Type B pancreatic cell (in vitro differentiated cells): ENCODE data around the gene GRM2. TPM values are rescaled to one million over a fixed set of nuclear protein-coding genes. Genes with fewer than 3 reads are reported as not detected.

Experiments used
- DNase-seq: peaks from one replicate; pipeline ENCODE4 v3.0.0; 2021; ENCODE audit warnings: mixed read lengths; ENCODE audit not compliant: unreplicated experiment; ENCODE audit errors: extremely low spot score
- H3K27ac Mint-ChIP-seq: 2 replicates; pipeline ENCODE4 v1.8.0; 2021; ENCODE audit warnings: mild to moderate bottlenecking, mixed read lengths
- H3K27me3 Mint-ChIP-seq: 2 replicates; pipeline ENCODE4 v1.8.0; 2021; ENCODE audit warnings: mixed read lengths
- H3K36me3 Mint-ChIP-seq: 2 replicates; pipeline ENCODE4 v1.8.0; 2021; ENCODE audit warnings: mixed read lengths
- H3K4me1 Mint-ChIP-seq: one replicate; pipeline ENCODE4 v1.8.0; 2021; ENCODE audit warnings: mixed read lengths; ENCODE audit not compliant: unreplicated experiment
- H3K4me3 Mint-ChIP-seq: 2 replicates; pipeline ENCODE4 v1.8.0; 2021; ENCODE audit warnings: mild to moderate bottlenecking, mixed read lengths
- H3K9me3 Mint-ChIP-seq: 2 replicates; pipeline ENCODE4 v1.8.0; 2021; ENCODE audit warnings: mixed read lengths
- total RNA-seq: library from RNA; stranded (reverse); gene quantifications from 2 replicates; pipeline ENCODE4 v1.2.1, GENCODE V29; 2021; ENCODE audit warnings: low replicate concordance
- TF ChIP-seq, protein P1 (sequence below): fragments of 200-600 bp; sonication (generic); conservative IDR thresholded peaks from 2 replicates; pipeline ENCODE4 v1.5.0; 2021; ENCODE audit warnings: antibody characterized with exemption, mild to moderate bottlenecking

GRM2 gene
- total RNA-seq, 1 donor from 2014 or later, result 0.58 TPM

DNA sequence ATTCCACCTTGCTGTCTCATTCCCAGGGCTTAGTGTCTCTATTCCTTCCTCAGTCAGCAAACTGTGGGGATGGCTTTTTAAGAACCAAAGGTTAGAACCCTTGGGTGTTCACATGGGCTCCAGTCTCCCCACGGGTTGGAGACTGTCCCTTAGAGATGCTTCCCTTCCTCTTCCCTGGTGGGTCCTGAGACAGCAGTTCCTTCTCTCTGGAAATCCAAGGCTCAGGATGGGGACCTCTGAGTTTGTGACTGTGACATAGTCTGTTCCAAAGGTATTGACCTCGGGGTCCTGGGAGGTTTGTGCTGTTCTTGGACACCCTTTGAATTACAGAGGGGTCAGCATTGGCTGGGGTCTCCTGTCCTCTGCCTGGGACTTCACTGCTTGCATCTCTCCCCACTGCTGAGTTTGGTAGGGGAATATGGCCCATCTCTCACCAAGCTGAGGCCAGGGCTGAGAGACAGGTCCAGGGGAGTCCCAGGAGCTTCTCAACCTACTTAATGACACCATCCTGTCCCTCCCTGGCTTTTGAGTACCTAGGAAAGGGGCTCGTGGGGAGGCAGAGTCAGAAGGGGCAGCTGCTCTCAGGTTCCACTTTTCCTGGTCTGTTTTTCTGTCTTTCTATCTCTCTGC, 1.5 kb downstream of the GRM2 start:
- H3K4me1 Mint-ChIP-seq, result no peaks in the 10 kb centered on the region
- TF ChIP-seq, protein P1, sequence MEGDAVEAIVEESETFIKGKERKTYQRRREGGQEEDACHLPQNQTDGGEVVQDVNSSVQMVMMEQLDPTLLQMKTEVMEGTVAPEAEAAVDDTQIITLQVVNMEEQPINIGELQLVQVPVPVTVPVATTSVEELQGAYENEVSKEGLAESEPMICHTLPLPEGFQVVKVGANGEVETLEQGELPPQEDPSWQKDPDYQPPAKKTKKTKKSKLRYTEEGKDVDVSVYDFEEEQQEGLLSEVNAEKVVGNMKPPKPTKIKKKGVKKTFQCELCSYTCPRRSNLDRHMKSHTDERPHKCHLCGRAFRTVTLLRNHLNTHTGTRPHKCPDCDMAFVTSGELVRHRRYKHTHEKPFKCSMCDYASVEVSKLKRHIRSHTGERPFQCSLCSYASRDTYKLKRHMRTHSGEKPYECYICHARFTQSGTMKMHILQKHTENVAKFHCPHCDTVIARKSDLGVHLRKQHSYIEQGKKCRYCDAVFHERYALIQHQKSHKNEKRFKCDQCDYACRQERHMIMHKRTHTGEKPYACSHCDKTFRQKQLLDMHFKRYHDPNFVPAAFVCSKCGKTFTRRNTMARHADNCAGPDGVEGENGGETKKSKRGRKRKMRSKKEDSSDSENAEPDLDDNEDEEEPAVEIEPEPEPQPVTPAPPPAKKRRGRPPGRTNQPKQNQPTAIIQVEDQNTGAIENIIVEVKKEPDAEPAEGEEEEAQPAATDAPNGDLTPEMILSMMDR, result no peak
- no peak for DNase-seq
- H3K27me3 Mint-ChIP-seq, result peaks cover 28% of the 10 kb centered on the region
- H3K4me3 Mint-ChIP-seq, result peak overlapping the region; percentile 84
- no peaks in the 10 kb centered on the region for H3K36me3 Mint-ChIP-seq
- H3K27ac Mint-ChIP-seq, result no peak overlapping the region
- no peaks in the 10 kb centered on the region for H3K9me3 Mint-ChIP-seq

DNA sequence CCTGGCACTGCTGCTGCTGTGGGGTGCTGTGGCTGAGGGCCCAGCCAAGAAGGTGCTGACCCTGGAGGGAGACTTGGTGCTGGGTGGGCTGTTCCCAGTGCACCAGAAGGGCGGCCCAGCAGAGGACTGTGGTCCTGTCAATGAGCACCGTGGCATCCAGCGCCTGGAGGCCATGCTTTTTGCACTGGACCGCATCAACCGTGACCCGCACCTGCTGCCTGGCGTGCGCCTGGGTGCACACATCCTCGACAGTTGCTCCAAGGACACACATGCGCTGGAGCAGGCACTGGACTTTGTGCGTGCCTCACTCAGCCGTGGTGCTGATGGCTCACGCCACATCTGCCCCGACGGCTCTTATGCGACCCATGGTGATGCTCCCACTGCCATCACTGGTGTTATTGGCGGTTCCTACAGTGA, 2.1 kb downstream of the GRM2 start:
- Mint-ChIP-seq H3K4me3 (no peak overlapping the region), H3K9me3 (no peaks in the 10 kb centered on the region), H3K27ac (no peak overlapping the region)

DNA sequence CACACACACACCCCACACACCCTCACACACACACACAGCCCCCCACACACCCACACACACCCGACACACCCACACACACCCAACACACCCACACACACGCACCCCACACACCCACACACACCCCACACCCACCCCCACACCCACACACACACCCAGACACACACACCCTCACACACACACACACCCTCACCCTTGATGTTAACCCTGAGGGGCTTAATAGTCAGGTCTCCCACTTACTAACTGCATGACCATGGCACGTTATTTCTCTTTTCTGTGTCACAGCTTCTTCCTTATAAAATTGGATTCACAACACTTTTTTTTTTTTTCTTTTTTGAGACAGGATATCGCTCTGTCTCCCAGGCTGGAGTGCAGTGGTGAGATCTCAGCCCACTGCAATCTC, 2.8 kb downstream of the GRM2 start:
- no peak for DNase-seq
- no peaks in the 10 kb centered on the region for H3K36me3 Mint-ChIP-seq
- TF ChIP-seq, protein P1, result no peak
- H3K27me3 Mint-ChIP-seq, result peaks cover 32% of the 10 kb centered on the region
- H3K4me3 Mint-ChIP-seq, result no peak overlapping the region
- H3K4me1 Mint-ChIP-seq, result no peaks in the 10 kb centered on the region
- H3K9me3 Mint-ChIP-seq, result no peaks in the 10 kb centered on the region
- no peak overlapping the region for H3K27ac Mint-ChIP-seq

More for the DNA sequence above, 2.1 kb downstream of the GRM2 start:
- TF ChIP-seq, protein P1, result no peak
- no peak for DNase-seq
- Mint-ChIP-seq H3K27me3 (peaks cover 29% of the 10 kb centered on the region), H3K4me1 (no peaks in the 10 kb centered on the region), H3K36me3 (no peaks in the 10 kb centered on the region)

DNA sequence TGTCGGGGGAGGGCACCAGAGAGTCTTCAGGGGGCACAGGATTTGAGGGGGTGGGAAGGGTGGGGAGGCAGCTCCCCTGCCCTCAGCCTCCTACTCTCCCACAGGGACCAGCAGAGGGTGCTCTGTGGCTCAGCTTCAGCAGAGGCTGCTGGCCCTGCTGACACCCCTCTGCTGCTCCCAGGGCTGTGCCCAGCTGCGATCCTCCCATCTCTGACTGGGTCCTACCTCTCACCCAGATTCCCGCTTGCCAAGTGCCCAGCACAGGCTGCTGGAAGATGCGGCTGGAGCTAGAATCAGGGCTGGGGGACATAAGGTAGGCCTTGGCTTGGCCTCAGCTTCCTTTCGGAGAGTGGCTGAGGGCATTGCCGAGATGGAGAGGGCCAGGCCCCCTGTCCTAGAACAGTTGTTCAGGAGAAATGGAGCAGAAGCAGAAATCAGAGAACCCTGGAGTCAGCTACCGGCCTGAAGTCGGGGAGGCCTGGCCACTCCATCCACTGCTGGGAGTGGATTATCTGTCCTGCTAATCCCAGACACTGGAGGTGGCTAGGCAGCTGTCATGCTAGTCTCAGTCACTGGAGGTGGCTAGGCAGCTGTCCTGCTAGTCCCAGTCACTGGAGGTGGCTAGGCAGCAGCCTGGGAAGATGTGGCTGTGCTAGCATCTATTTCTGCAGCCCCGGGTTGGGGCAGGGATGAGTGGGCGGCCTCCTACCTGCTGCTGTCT, 3.9 kb downstream of the GRM2 start:
- Mint-ChIP-seq H3K27me3 (peaks cover 32% of the 10 kb centered on the region), H3K9me3 (no peaks in the 10 kb centered on the region), H3K27ac (no peak overlapping the region), H3K4me3 (no peak overlapping the region), H3K4me1 (no peaks in the 10 kb centered on the region), H3K36me3 (no peaks in the 10 kb centered on the region)
- DNase-seq, result no peak
- TF ChIP-seq, protein P1, result no peak

DNA sequence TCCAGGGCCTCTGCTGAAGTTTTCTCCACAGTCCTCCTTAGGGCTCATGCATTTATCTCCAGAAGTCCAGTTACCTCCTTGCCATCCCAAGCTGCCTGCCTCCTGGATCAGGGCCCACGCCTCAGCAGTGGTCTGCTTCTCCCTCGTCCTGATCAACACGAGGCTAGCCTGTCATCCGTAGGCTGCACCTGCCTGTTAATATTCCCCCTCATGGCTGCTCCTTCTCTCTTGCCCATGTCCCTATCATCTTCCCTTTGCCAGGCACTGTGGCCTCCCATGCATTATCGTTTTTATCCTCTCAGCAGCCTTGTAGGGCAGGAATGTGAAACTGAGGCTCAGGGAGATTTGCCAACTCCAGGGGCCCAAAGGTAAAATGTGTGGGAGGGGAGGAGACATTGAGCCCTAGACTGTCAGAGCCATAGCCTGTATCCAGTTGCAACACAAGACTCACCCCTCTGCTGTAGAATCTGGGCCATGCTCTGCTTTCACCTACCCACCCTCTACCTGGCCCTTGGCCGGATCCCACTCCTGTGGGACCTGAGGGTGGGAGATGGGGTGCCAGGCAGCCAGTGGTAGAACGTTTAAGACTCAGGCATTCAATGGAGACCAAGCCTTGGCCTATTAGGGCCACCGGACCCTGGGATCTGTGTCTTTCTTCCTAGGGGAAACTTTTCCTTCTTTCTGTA, 4.6 kb downstream of the GRM2 start:
- Mint-ChIP-seq H3K27me3 (peaks cover 32% of the 10 kb centered on the region), H3K9me3 (no peaks in the 10 kb centered on the region), H3K4me3 (no peak overlapping the region), H3K4me1 (no peaks in the 10 kb centered on the region), H3K27ac (no peak overlapping the region), H3K36me3 (no peaks in the 10 kb centered on the region)
- DNase-seq, result no peak
- TF ChIP-seq, protein P1, result no peak
